K562 (cell line): Measurements from ENCODE around the gene HOTAIR. TPM values are rescaled to one million over a fixed set of nuclear protein-coding genes. Genes with fewer than 3 reads are reported as not detected.

Source experiments
- CTBP1 ChIP-seq: fragments of 450-650 bp; IDR thresholded peaks from 2 replicates; pipeline ENCODE4 v1.6.1; 2016; ENCODE audit warnings: borderline replicate concordance
- EGR1 ChIP-seq: fragments of 450-650 bp; conservative IDR thresholded peaks from 2 replicates; pipeline ENCODE4 v1.6.1; 2017; ENCODE audit warnings: mild to moderate bottlenecking
- HCFC1 ChIP-seq: IDR thresholded peaks from 2 replicates; pipeline ENCODE4 v1.6.1; 2012; ENCODE audit warnings: low read depth, low read length, improper control_type of control experiment
- HNRNPUL1 ChIP-seq: fragments of 200-400 bp; formaldehyde crosslinking; IDR thresholded peaks from 2 replicates; pipeline ENCODE4 v1.6.1; 2017; ENCODE audit warnings: low read length
- MEF2A ChIP-seq: IDR thresholded peaks from 2 replicates; pipeline ENCODE4 v1.6.1; 2011; ENCODE audit warnings: low read depth, mild to moderate bottlenecking, low read length, moderate library complexity; ENCODE audit not compliant: control insufficient read depth
- MEIS2 ChIP-seq: fragments of 450-650 bp; IDR thresholded peaks from 2 replicates; pipeline ENCODE4 v1.6.1; 2014; ENCODE audit warnings: mild to moderate bottlenecking; ENCODE audit not compliant: partially characterized antibody
- MNT ChIP-seq, 2 experiments: fragments of 450-650 bp; conservative IDR thresholded peaks; 2 replicates each; pipeline ENCODE4 v1.6.1; 2017; ENCODE audit warnings: mild to moderate bottlenecking in 2 of 2, moderate library complexity in 2 of 2
- MTA1 ChIP-seq: fragments of 450-650 bp; IDR thresholded peaks from 2 replicates; pipeline ENCODE4 v1.6.1; 2017; ENCODE audit warnings: borderline replicate concordance
- NRF1 ChIP-seq, 2 experiments: fragments of 450-650 bp; IDR thresholded peaks in 1 of 2; conservative IDR thresholded peaks in 1 of 2; 2 replicates each; pipeline ENCODE4 v1.6.1; 2014; ENCODE audit warnings: mild to moderate bottlenecking in 2 of 2
- PCBP2 ChIP-seq: fragments of 200-400 bp; formaldehyde crosslinking; IDR thresholded peaks from 2 replicates; pipeline ENCODE4 v1.6.1; 2018; ENCODE audit warnings: low read length, low read depth, mild to moderate bottlenecking, moderate library complexity; ENCODE audit not compliant: poor library complexity, severe bottlenecking
- PKNOX1 ChIP-seq: fragments of 450-650 bp; IDR thresholded peaks from 2 replicates; pipeline ENCODE4 v1.6.1; 2016
- POLR2AphosphoS2 ChIP-seq: IDR thresholded peaks from 2 replicates; pipeline ENCODE4 v1.6.1; 2012; ENCODE audit warnings: low read length, improper control_type of control experiment
- RCOR1 ChIP-seq, 2 experiments: IDR thresholded peaks; 2 replicates each; pipeline ENCODE4 v1.6.1; 2012; ENCODE audit warnings: low read depth in 2 of 2, low read length in 2 of 2, borderline replicate concordance in 1 of 2, improper control_type of control experiment in 1 of 2
- ZBTB1 ChIP-seq: sonication (generic); formaldehyde crosslinking; IDR thresholded peaks from 2 replicates; pipeline ENCODE4 v1.8.1; 2023; ENCODE audit warnings: missing genetic modification reagents, low read depth, mild to moderate bottlenecking, borderline replicate concordance
- ZC3H4 ChIP-seq: sonication (generic); formaldehyde crosslinking; IDR thresholded peaks from 2 replicates; pipeline ENCODE4 v1.9.0; 2021; ENCODE audit warnings: missing genetic modification reagents, borderline replicate concordance
- ZNF444 ChIP-seq: fragments of 250-450 bp; sonication (Bioruptor Pico); IDR thresholded peaks from 2 replicates; pipeline ENCODE4 v1.4.0; 2020; ENCODE audit warnings: mild to moderate bottlenecking, moderate library complexity
- polyA plus RNA-seq, 8 experiments: library from polyadenylated mRNA; depleted of rRNA in 4 of 8; stranded (reverse) in 5 of 8; unstranded in 3 of 8; fragments of >200 nt; fragmentation: Nextera tagmentation in 2 of 8; fragmentation: Illumina TruSeq in 1 of 8; extraction: Ambion mirVana in 2 of 8; extraction: Trizol in 1 of 8; gene quantifications; 2 replicates each; pipeline versions ENCODE4 v1.2.1 to v1.2.3, GENCODE V29; 2011 to 2014; ENCODE audit warnings: inconsistent platforms in 1 of 8, missing spikeins in 1 of 8
- total RNA-seq, 7 experiments: library from RNA; depleted of rRNA in 6 of 7; stranded (reverse); fragments of >200 nt in 6 of 7; fragmentation: Illumina TruSeq in 2 of 7; extraction: Trizol in 2 of 7; gene quantifications; 2 replicates each; pipeline versions ENCODE4 v1.2.1 to v1.2.3, GENCODE V29; 2011 to 2021; ENCODE audit warnings: low replicate concordance in 1 of 7
- TF ChIP-seq, protein P1 (sequence below): sonication (generic); formaldehyde crosslinking; IDR thresholded peaks from 2 replicates; pipeline ENCODE4 v1.9.0; 2022; ENCODE audit warnings: mild to moderate bottlenecking, missing genetic modification reagents
- TF ChIP-seq, protein P2 (sequence below): fragments of 200-800 bp; sonication (Bioruptor generic); IDR thresholded peaks from 2 replicates; pipeline ENCODE4 v1.6.1; 2017; ENCODE audit warnings: missing genetic modification characterization, missing compliant biosample characterization
- TF ChIP-seq, protein P3 (sequence below), 2 experiments: IDR thresholded peaks; 2 replicates each; pipeline ENCODE4 v1.6.1; 2011; ENCODE audit warnings: borderline replicate concordance in 1 of 2, control low read depth in 1 of 2, low read depth in 1 of 2, low read length in 1 of 2, mild to moderate bottlenecking in 1 of 2, mixed read lengths in 1 of 2, moderate library complexity in 1 of 2; ENCODE audit not compliant: insufficient read depth in 1 of 2, insufficient read length in 1 of 2, poor library complexity in 1 of 2, severe bottlenecking in 1 of 2; ENCODE audit errors: extremely low read depth in 1 of 2
- TF ChIP-seq, protein P4 (sequence below): sonication (generic); formaldehyde crosslinking; IDR thresholded peaks from 2 replicates; pipeline ENCODE4 v1.5.0; 2020; ENCODE audit warnings: missing genetic modification reagents

The HOTAIR gene
- total and polyA plus RNA-seq, 9 of the 15 experiments (the other 6 are each of a cell fraction or from before 2014, with no cell fraction given), result 0.04 TPM; not detected in 8

DNA sequence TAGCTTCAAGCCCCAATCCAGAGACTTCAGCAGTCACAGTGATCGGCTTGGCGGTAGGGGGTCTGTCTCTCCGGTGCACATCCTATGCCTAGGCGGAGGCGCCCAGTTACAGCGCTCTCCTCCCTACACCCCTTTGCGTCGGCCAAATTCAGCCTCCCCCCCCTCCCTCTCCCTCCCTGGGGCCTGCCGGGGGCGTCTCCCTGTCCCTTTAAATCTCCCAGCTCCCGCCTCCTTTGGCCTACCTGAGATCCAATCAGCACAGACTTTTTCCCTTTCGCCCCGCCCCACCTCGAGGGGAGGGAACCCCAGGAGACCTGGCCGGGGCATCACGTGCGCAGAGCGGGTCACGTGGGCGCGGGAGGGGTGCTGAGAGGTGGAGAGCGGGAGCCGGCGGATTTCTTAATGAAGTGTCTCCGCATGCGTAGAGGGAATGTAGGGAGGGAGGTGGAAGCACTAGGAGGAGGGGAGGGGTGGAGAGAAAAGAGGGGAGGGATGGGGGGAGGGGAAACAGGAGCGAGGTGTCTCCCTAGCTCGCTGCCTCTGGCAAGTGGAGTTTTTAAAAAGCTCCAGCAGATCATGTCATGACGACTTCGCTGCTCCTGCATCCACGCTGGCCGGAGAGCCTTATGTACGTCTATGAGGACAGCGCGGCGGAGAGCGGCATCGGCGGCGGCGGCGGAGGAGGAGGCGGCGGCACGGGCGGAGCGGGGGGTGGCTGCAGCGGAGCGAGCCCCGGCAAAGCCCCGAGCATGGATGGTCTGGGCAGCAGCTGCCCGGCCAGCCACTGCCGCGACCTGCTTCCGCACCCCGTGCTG, 36.2 kb downstream of the HOTAIR start, which contains the start of gene HOXC13 (continued):
- TF ChIP-seq MTA1 (peak; percentile 50; the same call in 1 of the 2 replicates), MNT (conservative IDR thresholded peaks at IDR 0.05) (peak; percentile 86 to 93), ZBTB1 (no peak), ZC3H4 (no peak), MEF2A (no peak), ZNF444 (CRISPR knock-in tag) (peak; percentile 49; the same call in 1 of the 2 replicates), POLR2AphosphoS2 (no peak), EGR1 (peak; percentile 61), CTBP1 (peak; percentile 30; the same call in 1 of the 2 replicates), RCOR1 (IDR thresholded peaks at IDR 0.05; ENCODE audit: borderline replicate concordance in 1 of 2, low read depth in 2 of 2, low read length in 2 of 2) (no peak), PCBP2 (no peak), MEIS2 (peak; percentile 64), PKNOX1 (peak; percentile 84), HNRNPUL1 (no peak), NRF1 (conservative IDR thresholded peaks at IDR 0.05 in 1 of 2, IDR thresholded peaks at IDR 0.05 in 1 of 2) (peak; percentile 87 to 89), HCFC1 (no peak)
- TF ChIP-seq, protein P1, sequence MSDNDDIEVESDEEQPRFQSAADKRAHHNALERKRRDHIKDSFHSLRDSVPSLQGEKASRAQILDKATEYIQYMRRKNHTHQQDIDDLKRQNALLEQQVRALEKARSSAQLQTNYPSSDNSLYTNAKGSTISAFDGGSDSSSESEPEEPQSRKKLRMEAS (CRISPR knock-in tag), result peak; percentile 90
- TF ChIP-seq, protein P2, sequence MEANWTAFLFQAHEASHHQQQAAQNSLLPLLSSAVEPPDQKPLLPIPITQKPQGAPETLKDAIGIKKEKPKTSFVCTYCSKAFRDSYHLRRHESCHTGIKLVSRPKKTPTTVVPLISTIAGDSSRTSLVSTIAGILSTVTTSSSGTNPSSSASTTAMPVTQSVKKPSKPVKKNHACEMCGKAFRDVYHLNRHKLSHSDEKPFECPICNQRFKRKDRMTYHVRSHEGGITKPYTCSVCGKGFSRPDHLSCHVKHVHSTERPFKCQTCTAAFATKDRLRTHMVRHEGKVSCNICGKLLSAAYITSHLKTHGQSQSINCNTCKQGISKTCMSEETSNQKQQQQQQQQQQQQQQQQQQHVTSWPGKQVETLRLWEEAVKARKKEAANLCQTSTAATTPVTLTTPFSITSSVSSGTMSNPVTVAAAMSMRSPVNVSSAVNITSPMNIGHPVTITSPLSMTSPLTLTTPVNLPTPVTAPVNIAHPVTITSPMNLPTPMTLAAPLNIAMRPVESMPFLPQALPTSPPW (CRISPR knock-in tag), result peak; percentile 84
- TF ChIP-seq, protein P3, sequence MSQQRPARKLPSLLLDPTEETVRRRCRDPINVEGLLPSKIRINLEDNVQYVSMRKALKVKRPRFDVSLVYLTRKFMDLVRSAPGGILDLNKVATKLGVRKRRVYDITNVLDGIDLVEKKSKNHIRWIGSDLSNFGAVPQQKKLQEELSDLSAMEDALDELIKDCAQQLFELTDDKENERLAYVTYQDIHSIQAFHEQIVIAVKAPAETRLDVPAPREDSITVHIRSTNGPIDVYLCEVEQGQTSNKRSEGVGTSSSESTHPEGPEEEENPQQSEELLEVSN (IDR thresholded peaks at IDR 0.05; ENCODE audit: borderline replicate concordance in 1 of 2, extremely low read depth in 1 of 2, insufficient read depth in 1 of 2, insufficient read length in 1 of 2, low read depth in 1 of 2, low read length in 1 of 2, poor library complexity in 1 of 2, severe bottlenecking in 1 of 2), result peak; percentile 85 to 97
- TF ChIP-seq, protein P4, sequence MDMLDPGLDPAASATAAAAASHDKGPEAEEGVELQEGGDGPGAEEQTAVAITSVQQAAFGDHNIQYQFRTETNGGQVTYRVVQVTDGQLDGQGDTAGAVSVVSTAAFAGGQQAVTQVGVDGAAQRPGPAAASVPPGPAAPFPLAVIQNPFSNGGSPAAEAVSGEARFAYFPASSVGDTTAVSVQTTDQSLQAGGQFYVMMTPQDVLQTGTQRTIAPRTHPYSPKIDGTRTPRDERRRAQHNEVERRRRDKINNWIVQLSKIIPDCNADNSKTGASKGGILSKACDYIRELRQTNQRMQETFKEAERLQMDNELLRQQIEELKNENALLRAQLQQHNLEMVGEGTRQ (CRISPR knock-in tag), result peak; percentile 100
